Tibial nerve (tissue), 3 donors: ENCODE results near the gene COQ8B.

Source experiments
- CTCF ChIP-seq, 5 experiments: fragments of 200-600 bp in 3 of 5; fragments of 450-650 bp in 2 of 5; sonication (generic) in 3 of 5; IDR thresholded peaks; one replicate each; pipeline ENCODE4 v1.5.1; 2016 to 2019; ENCODE audit warnings: antibody characterized with exemption in 5 of 5, mild to moderate bottlenecking in 3 of 5, moderate library complexity in 2 of 5
- POLR2A ChIP-seq, 2 donors: fragments of 450-650 bp; IDR thresholded peaks; one replicate each; pipeline ENCODE4 v1.6.1; 2017; ENCODE audit warnings: antibody characterized with exemption in 2 of 2, mild to moderate bottlenecking in 2 of 2, moderate library complexity in 2 of 2

DNA sequence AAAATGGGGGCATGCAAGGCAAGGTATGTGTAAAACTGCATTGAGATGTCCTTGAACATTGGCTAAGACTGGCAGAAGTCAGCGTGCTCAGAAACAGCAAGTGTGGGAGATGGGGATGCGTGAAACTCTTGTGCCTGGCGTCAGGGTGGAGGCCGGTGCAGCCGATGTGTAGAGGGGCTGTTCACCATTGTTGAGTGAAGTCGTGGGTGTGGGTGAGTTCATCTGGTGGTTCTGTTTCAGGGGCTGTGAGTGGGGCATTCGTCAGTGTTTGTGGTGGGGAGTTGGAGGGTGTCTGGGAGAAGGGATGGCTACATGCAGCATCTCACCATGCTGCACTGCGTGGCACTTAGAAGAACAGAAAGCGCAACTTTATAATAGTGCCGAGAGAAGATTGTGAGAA is 47.3 kb upstream of the COQ8B start:
- TF ChIP-seq CTCF (IDR thresholded peaks at IDR 0.05) (no peak), POLR2A (IDR thresholded peaks at IDR 0.05) (no peak)
